Right lobe of liver (tissue), 6 donors: ENCODE results near the gene FER. TPM values are rescaled to one million over a fixed set of nuclear protein-coding genes. Genes with fewer than 3 reads are reported as not detected.

Experiments used
- ATAC-seq, 4 donors: fragments of 200-7000 bp; cut with Tn5 transposase; one replicate each; pipeline ENCODE4 v1.9.1; 2020; ENCODE audit warnings: mild to moderate bottlenecking in 4 of 4, moderate library complexity in 4 of 4
- DNase-seq, 3 donors: peaks; one replicate each; pipeline ENCODE4 v3.0.0-alpha.2; 2020
- H3K27ac ChIP-seq, 3 donors: fragments of 200-600 bp; one replicate each; pipeline ENCODE4 v1.8.0; 2022
- H3K27me3 ChIP-seq, 2 donors: fragments of 200-600 bp; one replicate each; pipeline ENCODE4 v1.8.0; 2022
- H3K36me3 ChIP-seq, 4 donors: fragments of 200-600 bp; sonication (generic) in 1 of 4; one replicate each; pipeline versions ENCODE4 v1.5.1 to v1.8.0; 2017 to 2022; ENCODE audit warnings: control low read depth in 1 of 4
- H3K4me1 ChIP-seq, 4 donors: fragments of 200-600 bp; sonication (generic) in 1 of 4; one replicate each; pipeline versions ENCODE4 v1.5.1 to v1.8.0; 2017 to 2022; ENCODE audit warnings: control low read depth in 1 of 4
- H3K4me3 ChIP-seq, 3 donors: fragments of 200-600 bp; one replicate each; pipeline ENCODE4 v1.8.0; 2022
- H3K9me3 ChIP-seq, 4 donors: fragments of 200-600 bp; sonication (generic) in 1 of 4; one replicate each; pipeline versions ENCODE4 v1.5.1 to v1.8.0; 2017 to 2022; ENCODE audit warnings: control low read depth in 1 of 4
- CTCF ChIP-seq, 4 donors: fragments of 200-600 bp in 3 of 4; fragments of 450-650 bp in 1 of 4; IDR thresholded peaks; one replicate each; pipeline versions ENCODE4 v1.5.1 to v1.8.0; 2016 to 2022; ENCODE audit warnings: antibody characterized with exemption in 4 of 4, mild to moderate bottlenecking in 2 of 4
- POLR2A ChIP-seq: fragments of 450-650 bp; IDR thresholded peaks from one replicate; pipeline ENCODE4 v1.6.1; 2017; ENCODE audit warnings: antibody characterized with exemption, mild to moderate bottlenecking
- WGBS: methylation state at CpG from one replicate; pipeline ENCODE4 v1.1.6; 2018; ENCODE audit warnings: low coverage, low lambda C conversion rate; ENCODE audit not compliant: insufficient coverage; ENCODE audit errors: missing lambda C conversion rate; 5-methylcytosine and 5-hydroxymethylcytosine counted together
- intact Hi-C, 2 donors: fragments of 100-400 bp; cut with DNase I; formaldehyde crosslinking; loops; one replicate each; pipeline versions ENCODE4 v1.11.2 to v1.14.1; 2022
- total RNA-seq, 6 experiments: library from RNA; depleted of rRNA in 2 of 6; stranded (reverse); fragments of >200 nt in 2 of 6; fragmentation: NEBNext Ultra II Directional in 3 of 6; extraction: Animal tissue kit (Norgen Biotek cat#: 25700) in 3 of 6; gene quantifications; one replicate each; pipeline versions ENCODE4 v1.1.0 to v1.2.4, GENCODE V29; 2016 to 2023
- donor health status: DM: no; HTN: yes; CAD: no.
- donor health status: DM: no; HTN: no; CAD: no.
- donor health status: DM: no; HTN: no; CAD: no.
- donor health status: DM: no; HTN: yes; CAD: no.
- donor health status: DM: no; HTN: yes; CAD: no.

The FER gene
- total RNA-seq, 6 experiments from 2014 or later = 2.6 to 10.9 (median 5.0) TPM

DNA sequence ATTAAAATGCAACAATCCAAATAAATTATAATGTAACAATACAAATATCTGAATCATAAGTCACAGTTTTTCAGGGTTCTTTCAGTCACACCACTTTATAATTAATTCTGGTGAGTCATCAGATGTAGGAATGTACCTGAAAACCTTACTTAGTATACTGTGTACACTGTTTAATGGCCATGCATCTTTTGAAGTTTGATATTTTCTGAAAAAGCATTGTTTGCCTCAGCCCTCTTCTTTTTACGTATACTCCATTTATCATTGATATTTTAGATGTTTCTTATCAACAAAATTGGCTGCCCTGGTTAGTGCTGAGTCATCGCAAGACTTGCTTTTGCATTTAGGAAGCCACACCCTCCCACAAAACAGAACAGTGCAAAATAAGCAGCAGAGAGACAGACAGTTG lies 443.5 kb downstream of the FER start:
- intact Hi-C loops = no loop called here
- no peak for DNase-seq
- WGBS = 45% methylated on average over 2 of the region's 2 CpGs

DNA sequence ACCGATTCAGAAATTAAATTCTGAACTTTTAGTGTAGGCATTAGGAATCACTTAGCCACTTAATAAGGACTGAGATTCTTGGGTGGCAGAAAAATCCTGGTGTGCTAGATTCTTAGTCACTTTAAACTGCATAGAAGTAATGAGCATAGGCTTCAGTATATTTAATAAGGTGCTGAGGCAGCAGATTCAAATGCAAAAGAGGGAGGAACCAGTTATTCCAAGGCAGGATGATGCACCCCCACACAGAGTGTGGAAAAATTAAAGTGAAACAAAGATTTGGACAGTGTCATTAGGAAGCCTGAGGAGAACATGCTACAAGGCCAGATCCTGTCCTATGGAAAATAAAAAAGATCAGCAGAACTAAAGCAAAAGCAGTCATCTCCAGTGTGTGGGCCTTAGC lies 444.3 kb downstream of the FER start:
- H3K4me1 ChIP-seq = peaks cover 0 to 7% (median 0%) of the 10 kb centered on the region in 4 donors
- intact Hi-C loops = no loop called here
- H3K4me3 ChIP-seq = no peak overlapping the region
- no peak for TF ChIP-seq POLR2A
- ATAC-seq (no peak), DNase-seq (no peak)
- no peaks in the 10 kb centered on the region for H3K9me3 ChIP-seq
- 100% methylated on average over 1 of the region's 1 CpG for WGBS
- no peaks in the 10 kb centered on the region for H3K27me3 ChIP-seq
- no peak overlapping the region for H3K27ac ChIP-seq
- H3K36me3 ChIP-seq = no peaks in the 10 kb centered on the region

More for the DNA sequence above, 443.5 kb downstream of the FER start:
- peaks cover 0 to 7% (median 0%) of the 10 kb centered on the region in 4 donors for H3K4me1 ChIP-seq
- no peak for ATAC-seq
- no peaks in the 10 kb centered on the region for H3K36me3 ChIP-seq
- no peak overlapping the region for H3K4me3 ChIP-seq
- H3K27ac ChIP-seq = no peak overlapping the region
- TF ChIP-seq CTCF (IDR thresholded peaks at IDR 0.05) = no peak
- TF ChIP-seq POLR2A = no peak
- H3K27me3 ChIP-seq = no peaks in the 10 kb centered on the region
- no peaks in the 10 kb centered on the region for H3K9me3 ChIP-seq

GRCh38 chr5:109192555-109193281 lies 445.0 kb downstream of the FER start:
- peaks cover 0 to 7% (median 0%) of the 10 kb centered on the region in 4 donors for H3K4me1 ChIP-seq
- ATAC-seq = no peak
- no peaks in the 10 kb centered on the region for H3K27me3 ChIP-seq
- 83% methylated on average over 5 of the region's 6 CpGs for WGBS
- no peaks in the 10 kb centered on the region for H3K36me3 ChIP-seq
- TF ChIP-seq POLR2A = no peak
- no peak for TF ChIP-seq CTCF (IDR thresholded peaks at IDR 0.05)
- no peak overlapping the region for H3K4me3 ChIP-seq
- H3K9me3 ChIP-seq = no peaks in the 10 kb centered on the region
- intact Hi-C loops = no loop called here
- no peak overlapping the region for H3K27ac ChIP-seq
- DNase-seq = no peak

DNA sequence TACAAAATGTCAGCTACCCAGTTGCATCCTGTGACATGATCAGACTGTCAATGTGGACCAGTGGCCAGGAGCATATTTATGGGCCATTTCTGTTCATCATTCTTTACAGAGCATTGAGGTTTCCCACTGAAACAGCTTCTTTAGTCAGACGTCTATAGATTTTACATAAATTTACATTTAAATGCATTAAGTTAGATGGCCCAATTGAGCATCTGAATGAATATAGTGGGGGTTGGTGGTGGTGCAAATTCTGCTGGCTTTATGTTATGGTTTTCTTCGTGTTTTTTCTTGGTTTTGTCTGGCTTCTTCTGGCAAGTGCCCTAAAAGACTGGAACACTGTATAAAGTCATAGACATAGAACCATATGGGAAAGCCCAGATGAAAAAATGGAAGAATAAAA lies 448.0 kb downstream of the FER start:
- ATAC-seq (no peak), DNase-seq (no peak)
- Histone ChIP-seq H3K27me3 (no peaks in the 10 kb centered on the region), H3K27ac (no peak overlapping the region), H3K4me3 (no peak overlapping the region), H3K4me1 (peaks cover 0 to 7% (median 0%) of the 10 kb centered on the region in 4 donors), H3K9me3 (no peaks in the 10 kb centered on the region), H3K36me3 (no peaks in the 10 kb centered on the region)
- 76% methylated on average over 2 of the region's 2 CpGs for WGBS
- TF ChIP-seq CTCF (IDR thresholded peaks at IDR 0.05) = no peak
- TF ChIP-seq POLR2A = no peak
- intact Hi-C loops = no loop called here

DNA sequence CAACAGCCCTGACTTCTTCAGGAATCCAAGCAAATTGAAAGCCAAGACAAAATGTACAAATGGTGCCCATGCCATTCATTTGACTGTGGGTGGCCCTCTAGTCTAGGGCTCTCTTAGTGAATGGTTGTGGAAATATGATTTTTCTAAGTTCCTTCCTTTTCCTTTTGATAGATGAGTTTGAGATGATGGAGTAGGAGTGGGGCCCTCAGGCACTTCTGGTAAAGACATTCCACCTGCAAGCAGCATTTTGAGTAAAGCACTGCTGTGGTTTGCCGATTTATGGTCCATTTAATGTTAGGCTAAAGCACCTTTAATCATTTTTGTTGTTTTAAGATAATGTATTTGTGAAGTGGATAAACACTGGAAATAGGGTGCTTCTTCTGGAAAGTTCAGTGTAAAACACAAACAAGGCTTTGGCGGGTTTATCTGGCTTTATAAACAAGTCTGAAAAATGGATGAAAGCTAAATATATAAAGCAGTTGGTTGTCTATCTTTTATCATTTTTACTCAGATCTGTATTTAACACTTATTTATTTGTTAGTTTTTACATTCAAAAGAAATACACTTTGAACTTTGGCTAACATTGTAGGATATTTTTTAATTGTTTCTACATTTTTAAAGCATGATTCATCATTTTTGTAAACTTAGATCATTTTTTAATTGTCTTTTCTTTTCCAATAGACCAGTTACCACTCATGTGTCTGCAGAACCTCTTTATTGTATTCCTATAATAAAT lies 448.6 kb downstream of the FER start:
- WGBS = 82% methylated on average over 2 of the region's 2 CpGs
- Histone ChIP-seq H3K4me1 (peaks cover 0 to 5% (median 0%) of the 10 kb centered on the region in 4 donors), H3K4me3 (no peak overlapping the region), H3K27me3 (no peaks in the 10 kb centered on the region), H3K9me3 (no peaks in the 10 kb centered on the region), H3K27ac (no peak overlapping the region), H3K36me3 (no peaks in the 10 kb centered on the region)
- ATAC-seq (no peak), DNase-seq (no peak)
- no peak for TF ChIP-seq POLR2A
- no peak for TF ChIP-seq CTCF (IDR thresholded peaks at IDR 0.05)
- intact Hi-C loops = no loop called here
